Esophagus muscularis mucosa (tissue), 3 donors: ENCODE results near the gene PRKAR1B.

ENCODE experiments used
- CTCF ChIP-seq, 3 experiments: fragments of 200-600 bp in 2 of 3; fragments of 450-650 bp in 1 of 3; sonication (generic) in 2 of 3; IDR thresholded peaks; one replicate each; pipeline ENCODE4 v1.5.1; 2017 to 2019; ENCODE audit warnings: antibody characterized with exemption in 3 of 3, mild to moderate bottlenecking in 2 of 3, moderate library complexity in 1 of 3
- POLR2A ChIP-seq: fragments of 450-650 bp; IDR thresholded peaks from one replicate; pipeline ENCODE4 v1.6.1; 2017; ENCODE audit warnings: antibody characterized with exemption, moderate library complexity, mild to moderate bottlenecking, low read depth
- POLR2AphosphoS5 ChIP-seq, 2 donors: sonication (generic); formaldehyde crosslinking; IDR thresholded peaks; one replicate each; pipeline ENCODE4 v1.6.1; 2017; ENCODE audit warnings: antibody characterized with exemption in 2 of 2

GRCh38 chr7:636396-636795, 90.7 kb downstream of the PRKAR1B start:
- TF ChIP-seq POLR2AphosphoS5 (IDR thresholded peaks at IDR 0.05) (no peak), POLR2A (no peak), CTCF (IDR thresholded peaks at IDR 0.05) (peak in 2 of 3 experiments; percentile 30 to 32)
